Stomach (tissue), 9 donors: ENCODE data around the gene PER1. TPM values are rescaled to one million over a fixed set of nuclear protein-coding genes. Genes with fewer than 3 reads are reported as not detected.

Experiments
- DNase-seq, 2 donors: peaks; one replicate each; pipeline versions ENCODE4 v3.0.0 to v3.0.0-alpha.2; 2013 to 2019
- H3K27ac ChIP-seq, 5 donors: fragments of 200-600 bp in 4 of 5; sonication (generic) in 4 of 5; one replicate each; pipeline ENCODE4 v1.5.1; 2013 to 2019; ENCODE audit warnings: mild to moderate bottlenecking in 1 of 5, moderate library complexity in 1 of 5
- H3K27me3 ChIP-seq, 3 donors: fragments of 200-600 bp; sonication (generic); one replicate each; pipeline ENCODE4 v1.5.1; 2017 to 2019; ENCODE audit warnings: mixed run types in 1 of 3
- H3K36me3 ChIP-seq, 4 donors: fragments of 200-600 bp; sonication (generic); 1 replicate in 3 of 4; 2 replicates in 1 of 4; pipeline ENCODE4 v1.5.1; 2016 to 2019
- H3K4me1 ChIP-seq, 4 donors: fragments of 200-600 bp; sonication (generic); one replicate each; pipeline ENCODE4 v1.5.1; 2016 to 2019
- H3K4me3 ChIP-seq, 4 donors: fragments of 200-600 bp; sonication (generic) in 3 of 4; one replicate each; pipeline ENCODE4 v1.5.1; 2016 to 2019; ENCODE audit warnings: mild to moderate bottlenecking in 1 of 4
- H3K9me3 ChIP-seq, 4 donors: fragments of 200-600 bp; sonication (generic); one replicate each; pipeline ENCODE4 v1.5.1; 2016 to 2019
- EP300 ChIP-seq: sonication (generic); formaldehyde crosslinking; IDR thresholded peaks from one replicate; pipeline ENCODE4 v1.6.1; 2017; ENCODE audit warnings: antibody characterized with exemption
- POLR2A ChIP-seq, 4 donors: fragments of 450-650 bp; IDR thresholded peaks; one replicate each; pipeline ENCODE4 v1.6.1; 2016; ENCODE audit warnings: antibody characterized with exemption in 4 of 4, control low read depth in 2 of 4, mild to moderate bottlenecking in 1 of 4, moderate library complexity in 1 of 4
- POLR2AphosphoS5 ChIP-seq, 3 donors: sonication (generic); formaldehyde crosslinking; IDR thresholded peaks; one replicate each; pipeline ENCODE4 v1.6.1; 2016; ENCODE audit warnings: antibody characterized with exemption in 3 of 3
- WGBS, 5 donors: extraction: QIAGEN DNeasy Blood & Tissue Kit in 3 of 5; methylation state at CpG; one replicate each; pipeline versions ENCODE4 v1.1.5 to v1.1.7; 2013 to 2018; 5-methylcytosine and 5-hydroxymethylcytosine counted together
- intact Hi-C: fragments of 100-400 bp; cut with DNase I; formaldehyde crosslinking; loops from one replicate; pipeline ENCODE4 v1.15.1; 2023; ENCODE audit warnings: low total_unique reads
- polyA plus RNA-seq, 3 donors: library from polyadenylated mRNA; stranded (reverse); fragments of 200-250 nt; gene quantifications; one replicate each; pipeline ENCODE4 v1.2.3, GENCODE V29; 2013
- total RNA-seq, 5 donors: library from RNA; depleted of rRNA; stranded (reverse); fragments of >200 nt; gene quantifications; one replicate each; pipeline versions ENCODE4 v1.1.0 to v1.2.3, GENCODE V29; 2014 to 2016
- TF ChIP-seq, protein P1 (sequence below), 7 experiments: fragments of 450-650 bp in 4 of 7; fragments of 200-600 bp in 3 of 7; sonication (generic) in 3 of 7; IDR thresholded peaks; one replicate each; pipeline ENCODE4 v1.5.1; 2016 to 2019; ENCODE audit warnings: antibody characterized with exemption in 7 of 7, control low read depth in 2 of 7, mild to moderate bottlenecking in 1 of 7
- donor health status: healthy with polysubstance abuse.
- donor health status: Bipolar disorder and iron deficiency.
- donor health status: healthy.

The PER1 gene
- total and polyA plus RNA-seq, 8 donors, result 16.2 to 163 (median 69.7) TPM

- Histone ChIP-seq H3K4me3 (peak overlapping the region in 2 of 4 donors; percentile 69 to 92), H3K27ac (peak overlapping the region; percentile 37 to 100 (median 98)), H3K27me3 (no peaks in the 10 kb centered on the region), H3K4me1 (peaks cover 51 to 74% (median 64%) of the 10 kb centered on the region in 4 donors), H3K36me3 (peaks cover 18 to 41% (median 26%) of the 10 kb centered on the region in 4 donors), H3K9me3 (no peaks in the 10 kb centered on the region)
- no peak for TF ChIP-seq EP300
- TF ChIP-seq POLR2A (IDR thresholded peaks at IDR 0.05), result no peak
- TF ChIP-seq POLR2AphosphoS5 (IDR thresholded peaks at IDR 0.05), result no peak
- TF ChIP-seq, protein P1, sequence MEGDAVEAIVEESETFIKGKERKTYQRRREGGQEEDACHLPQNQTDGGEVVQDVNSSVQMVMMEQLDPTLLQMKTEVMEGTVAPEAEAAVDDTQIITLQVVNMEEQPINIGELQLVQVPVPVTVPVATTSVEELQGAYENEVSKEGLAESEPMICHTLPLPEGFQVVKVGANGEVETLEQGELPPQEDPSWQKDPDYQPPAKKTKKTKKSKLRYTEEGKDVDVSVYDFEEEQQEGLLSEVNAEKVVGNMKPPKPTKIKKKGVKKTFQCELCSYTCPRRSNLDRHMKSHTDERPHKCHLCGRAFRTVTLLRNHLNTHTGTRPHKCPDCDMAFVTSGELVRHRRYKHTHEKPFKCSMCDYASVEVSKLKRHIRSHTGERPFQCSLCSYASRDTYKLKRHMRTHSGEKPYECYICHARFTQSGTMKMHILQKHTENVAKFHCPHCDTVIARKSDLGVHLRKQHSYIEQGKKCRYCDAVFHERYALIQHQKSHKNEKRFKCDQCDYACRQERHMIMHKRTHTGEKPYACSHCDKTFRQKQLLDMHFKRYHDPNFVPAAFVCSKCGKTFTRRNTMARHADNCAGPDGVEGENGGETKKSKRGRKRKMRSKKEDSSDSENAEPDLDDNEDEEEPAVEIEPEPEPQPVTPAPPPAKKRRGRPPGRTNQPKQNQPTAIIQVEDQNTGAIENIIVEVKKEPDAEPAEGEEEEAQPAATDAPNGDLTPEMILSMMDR (IDR thresholded peaks at IDR 0.05), result no peak
- peak in 1 of 2 donors; percentile 31 for DNase-seq
- intact Hi-C loops, result no loop called here
- 42 to 50% (median 46%) methylated on average over 5 of the region's 5 CpGs for WGBS, 5 donors
Observed at GRCh38 chr17:8160741-8161221, 8.6 kb upstream of the PER1 start.

GRCh38 chr17:8160224-8160577 is 8.0 kb upstream of the PER1 start:
- no peak for DNase-seq
- intact Hi-C loops, result no loop called here
- H3K27me3 ChIP-seq, result no peaks in the 10 kb centered on the region
- no peak overlapping the region for H3K4me3 ChIP-seq
- peaks cover 18 to 41% (median 26%) of the 10 kb centered on the region in 4 donors for H3K36me3 ChIP-seq
- TF ChIP-seq, protein P1 (IDR thresholded peaks at IDR 0.05), result no peak
- no peak for TF ChIP-seq POLR2AphosphoS5 (IDR thresholded peaks at IDR 0.05)
- TF ChIP-seq POLR2A (IDR thresholded peaks at IDR 0.05), result no peak
- TF ChIP-seq EP300, result no peak
- H3K4me1 ChIP-seq, result peaks cover 51 to 78% (median 64%) of the 10 kb centered on the region in 4 donors
- H3K9me3 ChIP-seq, result no peaks in the 10 kb centered on the region
- peak overlapping the region; percentile 48 to 100 (median 99) for H3K27ac ChIP-seq
- 50 to 62% (median 56%) methylated on average over 3 to 4 of the region's 4 CpGs for WGBS, 5 donors

DNA sequence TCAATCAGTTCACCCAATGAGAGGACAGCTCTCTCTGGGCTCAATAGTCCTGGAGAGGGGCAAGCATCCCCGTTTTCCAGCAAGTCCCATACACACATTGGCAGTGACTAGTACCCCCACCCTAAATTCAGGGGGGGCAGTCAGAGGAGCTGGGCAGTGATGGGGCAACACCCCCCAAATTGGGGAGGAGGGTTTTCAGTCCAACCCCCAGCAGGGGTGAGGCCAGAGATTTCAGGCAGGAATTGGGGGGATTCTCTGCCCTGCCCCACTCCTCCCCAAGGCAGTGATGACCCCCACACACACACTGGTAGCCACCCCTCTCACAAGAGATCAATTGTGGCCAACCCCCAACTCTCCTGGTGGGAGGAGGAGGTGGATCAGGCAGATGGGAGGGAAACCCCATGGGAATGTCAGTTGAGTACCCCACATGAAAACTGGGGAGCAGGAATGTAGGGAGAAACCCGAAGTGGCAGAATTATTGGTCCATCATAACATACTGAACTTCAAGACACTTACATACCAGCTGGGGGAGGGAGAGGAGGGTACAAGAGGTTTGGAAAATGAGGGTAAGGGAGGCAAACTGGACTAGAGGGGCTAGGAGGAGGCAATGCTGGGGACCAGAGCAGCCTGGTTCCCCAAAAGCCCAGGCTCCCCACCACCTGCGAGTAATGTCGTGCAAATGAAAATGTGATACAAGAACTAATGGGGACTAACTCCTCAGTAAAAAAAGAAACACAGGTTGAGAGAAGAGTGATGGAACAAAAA is 7.4 kb upstream of the PER1 start:
- peaks cover 51 to 78% (median 64%) of the 10 kb centered on the region in 4 donors for H3K4me1 ChIP-seq
- TF ChIP-seq, protein P1 (IDR thresholded peaks at IDR 0.05), result no peak
- TF ChIP-seq EP300 (no peak), POLR2A (IDR thresholded peaks at IDR 0.05) (no peak), POLR2AphosphoS5 (IDR thresholded peaks at IDR 0.05) (no peak)
- H3K4me3 ChIP-seq, result peak overlapping the region in 1 of 4 donors; percentile 9
- H3K27me3 ChIP-seq, result no peaks in the 10 kb centered on the region
- WGBS, 5 donors, result 67 to 80% (median 70%) methylated on average over 4 of the region's 4 CpGs
- intact Hi-C loops, result no loop called here
- H3K27ac ChIP-seq, result peak overlapping the region; percentile 19 to 100 (median 99)
- H3K9me3 ChIP-seq, result no peaks in the 10 kb centered on the region
- DNase-seq, result peak in 1 of 2 donors; percentile 20
- peaks cover 18 to 41% (median 26%) of the 10 kb centered on the region in 4 donors for H3K36me3 ChIP-seq

DNA sequence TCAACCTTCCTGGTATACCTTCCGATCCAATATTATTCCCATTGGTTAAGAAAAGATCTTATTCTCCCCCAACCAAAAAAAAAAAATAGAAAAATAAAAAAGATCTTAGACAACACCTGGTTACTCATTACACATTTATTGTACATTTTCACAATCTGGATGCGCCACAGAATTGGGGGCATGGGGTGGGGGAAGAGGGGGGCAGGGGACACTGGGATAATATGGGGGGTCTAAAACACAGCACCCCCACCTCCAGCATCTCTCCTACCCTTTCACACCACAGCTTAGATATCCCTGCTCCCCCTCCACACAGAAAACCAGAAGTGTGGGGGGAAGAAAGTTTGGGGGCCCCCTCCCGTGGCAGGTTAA is 6.8 kb upstream of the PER1 start:
- no peaks in the 10 kb centered on the region for H3K9me3 ChIP-seq
- TF ChIP-seq POLR2A (IDR thresholded peaks at IDR 0.05) (no peak), EP300 (no peak), POLR2AphosphoS5 (IDR thresholded peaks at IDR 0.05) (no peak)
- TF ChIP-seq, protein P1 (IDR thresholded peaks at IDR 0.05), result no peak
- intact Hi-C loops, result no loop called here
- peak overlapping the region; percentile 19 to 100 (median 99) for H3K27ac ChIP-seq
- H3K4me3 ChIP-seq, result peak overlapping the region in 1 of 4 donors; percentile 9
- peak in 1 of 2 donors; percentile 11 for DNase-seq
- peaks cover 18 to 41% (median 26%) of the 10 kb centered on the region in 4 donors for H3K36me3 ChIP-seq
- H3K4me1 ChIP-seq, result peaks cover 46 to 74% (median 59%) of the 10 kb centered on the region in 4 donors
- no peaks in the 10 kb centered on the region for H3K27me3 ChIP-seq
- 56 to 62% (median 58%) methylated on average over 3 of the region's 3 CpGs for WGBS, 5 donors
